CD4-positive, alpha-beta T cell treated with Interleukin-21 for 1 hour (primary cell): ENCODE data around the gene UTRN.

Experiments used
- DNase-seq: peaks from one replicate; pipeline ENCODE4 v3.0.0-alpha.2; 2020

Gene UTRN

DNA sequence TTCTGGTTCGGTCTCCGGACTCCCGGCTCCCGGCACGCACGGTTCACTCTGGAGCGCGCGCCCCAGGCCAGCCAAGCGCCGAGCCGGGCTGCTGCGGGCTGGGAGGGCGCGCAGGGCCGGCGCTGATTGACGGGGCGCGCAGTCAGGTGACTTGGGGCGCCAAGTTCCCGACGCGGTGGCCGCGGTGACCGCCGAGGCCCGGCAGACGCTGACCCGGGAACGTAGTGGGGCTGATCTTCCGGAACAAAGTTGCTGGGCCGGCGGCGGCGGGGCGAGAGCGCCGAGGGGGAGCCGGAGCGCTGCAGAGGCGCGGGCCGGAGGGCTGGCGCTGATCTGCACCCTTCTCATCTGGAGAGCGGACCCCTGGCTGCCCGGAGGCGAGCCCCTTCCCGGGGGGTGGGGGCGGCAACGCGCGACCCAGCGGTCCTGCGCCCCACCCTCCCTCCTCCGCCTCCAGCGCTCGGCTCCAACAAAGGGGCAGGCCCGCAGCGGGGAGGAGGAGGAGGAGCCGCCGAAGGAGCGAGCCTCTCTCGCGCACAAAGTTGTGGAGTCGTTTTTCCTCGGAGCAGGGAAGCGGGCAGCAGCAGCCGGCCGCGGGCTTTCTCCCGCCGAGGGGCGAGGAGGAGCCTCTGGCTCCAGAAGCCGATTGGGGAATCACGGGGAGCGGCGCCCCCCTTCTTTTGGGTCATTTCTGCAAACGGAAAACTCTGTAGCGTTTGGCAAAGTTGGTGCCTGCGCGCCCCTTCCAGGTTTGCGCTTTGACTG is at the start of gene UTRN:
UTRN (plus strand) TSS at position 553 of the 765 bp plus-strand sequence. CDS start 6,494 bp downstream, outside the sequence.
- peak; percentile 35 for DNase-seq

DNA sequence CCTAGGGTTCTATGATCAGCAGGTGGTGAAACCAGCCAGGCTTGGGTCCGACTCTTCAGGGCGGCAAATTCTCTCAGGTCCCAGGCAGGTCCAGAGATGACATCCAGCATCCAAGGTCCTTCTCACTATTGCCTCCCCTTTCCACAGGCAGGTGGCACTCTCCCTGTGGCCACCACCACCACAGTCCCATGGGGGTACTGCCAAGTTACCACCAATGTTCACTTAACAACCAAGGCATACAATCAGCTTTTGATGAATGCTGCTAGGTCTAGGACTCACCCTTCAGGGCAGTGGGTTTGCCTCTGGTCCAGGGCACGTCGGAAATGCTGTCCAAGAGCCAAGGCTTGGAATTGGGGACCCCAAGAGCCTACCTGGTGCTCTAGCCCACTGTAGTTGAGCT is 40.4 kb upstream of the UTRN start:
- no peak for DNase-seq

DNA sequence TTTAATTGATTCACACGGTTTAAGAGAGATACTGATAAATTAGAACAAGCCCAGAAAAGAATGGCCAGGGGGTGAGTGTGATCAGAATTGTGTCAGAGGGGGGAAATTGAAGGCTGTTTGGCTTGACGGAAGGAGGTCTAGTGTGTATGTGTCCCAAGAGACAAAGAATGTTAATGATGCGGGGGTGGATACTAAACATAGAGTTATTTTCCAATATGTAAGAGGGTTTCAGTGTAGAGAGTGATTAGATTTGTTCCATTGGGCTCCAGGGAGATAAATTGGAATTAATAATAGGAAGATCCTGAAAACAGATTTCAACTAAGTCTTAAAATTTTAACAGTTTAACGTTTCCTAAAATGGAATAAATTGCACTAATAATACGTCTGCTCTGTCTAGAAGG is 38.1 kb upstream of the UTRN start:
- DNase-seq = no peak

- DNase-seq = no peak
Observed at GRCh38 chr6:144248003-144248402, 37.1 kb upstream of the UTRN start.

GRCh38 chr6:144248476-144249301 is 36.4 kb upstream of the UTRN start:
- no peak for DNase-seq

- no peak for DNase-seq
Observed at GRCh38 chr6:144250276-144250675, 34.9 kb upstream of the UTRN start.

GRCh38 chr6:144252259-144252658 is 32.9 kb upstream of the UTRN start:
- no peak for DNase-seq

DNA sequence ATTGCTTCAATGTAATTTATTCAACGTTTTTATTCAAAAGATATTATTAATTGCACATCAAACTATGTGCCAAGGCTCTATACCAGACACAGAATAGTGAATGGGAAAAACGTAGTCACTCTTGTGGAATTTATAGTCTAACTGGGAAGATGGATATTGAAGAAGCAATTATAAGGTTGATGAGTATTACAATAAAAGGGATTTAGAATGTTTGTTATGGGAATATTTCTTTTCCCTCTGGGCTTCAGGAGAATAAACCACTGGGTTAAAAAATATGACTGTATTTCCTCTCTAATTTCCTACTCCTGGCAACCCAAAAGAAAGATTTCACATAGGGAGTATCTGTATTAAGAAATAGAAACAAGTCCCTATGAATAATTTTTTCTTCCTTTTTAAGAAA is 25.1 kb upstream of the UTRN start:
- DNase-seq = no peak

GRCh38 chr6:144262470-144263369 is 22.4 kb upstream of the UTRN start:
- DNase-seq = peak; percentile 48

DNA sequence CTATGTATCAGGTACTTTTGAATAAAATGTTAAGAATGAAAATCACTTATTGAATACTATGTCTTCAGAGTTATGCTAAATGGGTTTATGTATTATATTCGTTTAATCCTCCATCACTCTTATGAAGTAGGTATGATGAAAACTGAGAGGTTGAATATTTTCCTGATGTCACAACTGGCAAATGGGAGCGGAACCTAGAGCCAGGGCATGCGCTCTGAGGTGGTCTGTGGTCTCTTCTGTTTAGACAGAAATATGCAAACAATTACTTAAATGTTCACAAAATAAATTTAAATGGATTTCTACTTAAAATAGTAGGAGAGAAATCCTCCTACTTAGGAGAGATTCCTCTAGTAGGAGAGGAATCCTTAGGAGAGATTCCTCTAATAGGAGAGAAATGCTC is 21.3 kb upstream of the UTRN start:
- no peak for DNase-seq

GRCh38 chr6:144264270-144265060 is 20.7 kb upstream of the UTRN start:
- no peak for DNase-seq

DNA sequence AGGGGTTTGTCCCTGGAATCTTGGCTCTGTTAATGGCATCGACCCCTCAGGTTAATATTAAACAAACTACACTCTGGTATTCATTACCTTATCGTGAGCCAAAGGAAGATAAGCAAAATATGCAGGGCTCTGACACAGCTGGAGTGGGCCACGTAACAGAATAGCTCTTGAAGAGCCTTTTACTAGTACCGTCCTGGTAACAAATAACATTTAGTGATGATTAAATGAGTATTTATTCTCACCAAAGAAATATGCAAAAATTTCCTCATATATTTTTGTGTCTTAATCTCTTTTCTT is 20.1 kb upstream of the UTRN start:
- no peak for DNase-seq

DNA sequence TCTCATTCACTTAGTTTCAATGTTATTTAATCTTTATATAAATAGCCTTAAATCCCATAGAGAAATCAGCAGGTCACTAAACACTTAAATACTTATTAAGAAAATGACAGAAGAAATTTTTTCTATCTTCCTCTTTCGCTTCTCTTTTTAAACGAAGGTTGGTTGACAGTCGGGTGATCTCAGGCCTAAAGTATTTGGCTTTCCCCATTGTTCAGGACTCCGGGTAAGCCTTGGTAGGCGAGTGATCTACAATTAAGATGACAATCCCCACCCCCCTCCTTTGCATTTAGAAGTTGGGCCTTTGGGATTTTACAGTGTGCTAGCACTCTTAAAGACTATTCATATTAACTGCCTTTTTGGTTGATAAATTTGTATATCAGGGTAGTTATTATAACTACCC is 19.7 kb upstream of the UTRN start:
- no peak for DNase-seq

- no peak for DNase-seq
Observed at GRCh38 chr6:144266091-144266649, 19.0 kb upstream of the UTRN start.

DNA sequence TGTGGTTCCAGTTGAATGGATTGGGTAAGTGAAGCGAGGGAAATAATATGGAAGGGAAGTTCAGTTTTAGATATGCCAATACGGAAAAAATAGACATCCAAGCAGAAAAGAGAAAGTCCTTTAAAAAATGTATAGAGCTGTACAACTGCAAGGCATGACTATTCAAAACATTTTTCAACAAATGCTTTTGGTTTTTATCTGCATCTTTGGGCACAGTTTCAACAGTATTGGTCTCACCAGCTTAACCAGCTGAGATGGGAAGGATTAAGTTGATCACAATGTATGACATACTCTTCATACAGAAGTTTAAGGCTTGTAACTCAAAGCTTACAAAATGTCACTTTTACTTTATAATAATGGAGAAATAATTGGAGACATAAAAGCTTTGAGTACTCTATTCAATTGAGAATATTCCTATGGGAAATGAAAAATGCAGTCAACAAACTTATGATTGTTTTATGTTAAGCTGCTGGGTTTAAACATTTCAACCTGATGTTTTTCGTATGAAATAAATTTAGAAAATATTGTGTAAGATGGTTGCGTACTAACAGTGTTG is 16.3 kb upstream of the UTRN start:
- DNase-seq = no peak

- DNase-seq = no peak
Observed at GRCh38 chr6:144277174-144277573, 8.0 kb upstream of the UTRN start.

DNA sequence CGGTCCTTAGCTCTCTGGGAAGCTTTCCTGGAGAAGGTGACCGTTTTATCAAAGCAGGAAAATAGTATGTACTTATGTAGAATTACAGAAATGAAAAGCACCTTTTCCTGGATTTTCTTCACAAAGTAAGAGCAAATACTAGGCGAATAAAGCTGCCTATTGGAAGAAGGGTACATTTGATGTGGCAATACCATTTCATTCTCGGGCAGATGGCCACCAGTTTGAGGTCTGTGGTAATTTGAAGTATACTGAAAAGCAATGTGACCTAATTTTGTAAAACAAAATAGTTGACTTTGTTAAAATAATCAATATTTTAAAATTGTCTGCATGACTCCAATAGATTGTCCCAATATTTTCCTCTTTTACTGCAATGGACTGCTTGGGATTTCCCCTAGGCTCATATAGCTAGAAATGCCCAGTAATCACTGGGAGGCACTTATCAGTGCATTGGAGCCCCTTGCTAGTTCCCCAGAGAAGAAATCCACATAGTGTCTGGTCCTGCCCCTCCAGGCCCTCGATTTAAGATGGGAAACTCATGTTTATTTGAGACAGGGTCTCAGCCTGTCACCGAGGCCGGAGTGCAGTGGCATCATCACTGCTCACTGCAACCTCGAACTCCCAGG is 7.4 kb upstream of the UTRN start:
- no peak for DNase-seq

DNA sequence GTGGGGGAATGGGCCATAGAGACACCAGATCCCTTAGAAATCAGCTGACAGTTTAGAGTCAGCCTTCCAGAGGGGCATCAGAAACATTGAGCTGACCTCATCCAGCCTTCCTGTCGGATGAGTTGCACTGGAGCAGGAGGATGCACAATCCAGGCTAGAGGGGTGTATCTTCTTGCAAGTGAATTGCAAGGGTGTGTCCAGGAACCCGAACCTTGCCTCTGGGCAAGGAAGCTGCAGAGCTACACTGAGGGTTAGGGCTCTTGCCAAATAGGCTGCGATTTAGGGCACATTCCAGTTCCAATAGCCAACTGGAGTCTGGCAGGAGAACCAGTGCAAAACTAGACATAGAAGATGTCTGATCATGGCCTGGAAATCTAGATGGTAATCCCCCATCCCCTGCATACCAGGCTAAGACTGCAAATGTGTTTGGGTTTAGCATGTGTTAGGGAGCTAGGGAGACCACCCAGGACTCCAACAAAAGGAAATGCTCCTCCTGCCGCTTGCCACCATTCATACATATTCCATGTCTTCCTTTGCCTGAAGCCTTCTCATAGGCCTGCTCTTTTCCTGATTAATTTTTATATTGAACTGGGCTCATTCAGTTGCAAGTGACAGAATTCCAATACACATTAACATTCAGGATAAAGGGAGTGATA is 6.3 kb upstream of the UTRN start:
- no peak for DNase-seq

DNA sequence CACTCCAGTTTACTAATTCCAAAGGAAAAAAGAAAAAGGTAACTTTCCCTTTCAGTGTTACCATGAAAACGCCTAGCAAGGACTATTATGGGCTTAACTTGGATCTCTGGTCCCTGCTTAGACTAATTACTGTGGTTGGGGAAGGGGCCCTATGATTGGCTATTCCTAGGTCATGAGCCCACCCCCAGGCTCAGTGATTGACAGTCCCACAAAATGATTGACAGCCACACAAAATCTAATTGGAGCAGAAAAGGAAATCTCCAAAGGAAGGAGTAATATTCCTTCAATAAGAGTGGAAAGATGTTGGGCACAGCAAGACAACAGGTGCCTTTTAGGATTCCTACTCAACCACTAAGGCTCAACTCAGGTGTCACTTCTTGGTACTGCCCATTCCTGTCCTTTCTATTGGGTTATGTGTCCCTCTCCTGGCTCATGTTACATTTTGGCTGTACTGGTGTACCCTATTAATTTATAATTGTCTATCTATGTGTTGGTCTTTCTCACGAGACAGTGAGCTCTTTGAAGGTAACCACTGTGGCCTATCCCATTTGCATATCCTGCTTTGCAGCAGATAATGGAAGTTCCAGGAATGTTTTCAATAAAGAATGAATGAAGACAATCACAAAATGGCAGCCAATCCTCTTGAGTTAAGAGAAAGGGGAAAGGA is 5.5 kb upstream of the UTRN start:
- no peak for DNase-seq
